Measurements from ENCODE around the gene TCEANC2. TPM values are rescaled to one million over a fixed set of nuclear protein-coding genes. Genes with fewer than 3 reads are reported as not detected.

Gene TCEANC2
- total RNA-seq, 1 experiment from 2014 or later = 5.3 TPM

GRCh38 chr1:54132495-54132894 lies 79.1 kb downstream of the TCEANC2 start:
- no peaks in the 10 kb centered on the region for H3K27me3 ChIP-seq (ENCODE audit: insufficient read depth, low read length)
- H2AK5ac ChIP-seq (ENCODE audit: insufficient read length, low read length) = no peak overlapping the region
- TF ChIP-seq, protein P1, sequence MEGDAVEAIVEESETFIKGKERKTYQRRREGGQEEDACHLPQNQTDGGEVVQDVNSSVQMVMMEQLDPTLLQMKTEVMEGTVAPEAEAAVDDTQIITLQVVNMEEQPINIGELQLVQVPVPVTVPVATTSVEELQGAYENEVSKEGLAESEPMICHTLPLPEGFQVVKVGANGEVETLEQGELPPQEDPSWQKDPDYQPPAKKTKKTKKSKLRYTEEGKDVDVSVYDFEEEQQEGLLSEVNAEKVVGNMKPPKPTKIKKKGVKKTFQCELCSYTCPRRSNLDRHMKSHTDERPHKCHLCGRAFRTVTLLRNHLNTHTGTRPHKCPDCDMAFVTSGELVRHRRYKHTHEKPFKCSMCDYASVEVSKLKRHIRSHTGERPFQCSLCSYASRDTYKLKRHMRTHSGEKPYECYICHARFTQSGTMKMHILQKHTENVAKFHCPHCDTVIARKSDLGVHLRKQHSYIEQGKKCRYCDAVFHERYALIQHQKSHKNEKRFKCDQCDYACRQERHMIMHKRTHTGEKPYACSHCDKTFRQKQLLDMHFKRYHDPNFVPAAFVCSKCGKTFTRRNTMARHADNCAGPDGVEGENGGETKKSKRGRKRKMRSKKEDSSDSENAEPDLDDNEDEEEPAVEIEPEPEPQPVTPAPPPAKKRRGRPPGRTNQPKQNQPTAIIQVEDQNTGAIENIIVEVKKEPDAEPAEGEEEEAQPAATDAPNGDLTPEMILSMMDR (conservative IDR thresholded peaks at IDR 0.05) = no peak
- H3K27ac Mint-ChIP-seq = no peak overlapping the region
- H3K4me1 ChIP-seq (ENCODE audit: insufficient read depth, low read length) = peaks cover 6% of the 10 kb centered on the region; the same call in 1 of the 2 replicates
- no peak overlapping the region for H2BK5ac ChIP-seq (ENCODE audit: insufficient read length, low read length)
- no peak overlapping the region for H3K14ac ChIP-seq (ENCODE audit: insufficient read depth, low read length)
- no peak overlapping the region for H3K18ac ChIP-seq (ENCODE audit: insufficient read length, low read depth, low read length)
- peaks cover 15% of the 10 kb centered on the region for H3K27me3 Mint-ChIP-seq (ENCODE audit: low read depth)
- H3K4me1 Mint-ChIP-seq = peaks cover 31 to 37% of the 10 kb centered on the region in 2 experiments
- H3K23me2 ChIP-seq (ENCODE audit: insufficient read length, low read depth, low read length, poor library complexity, severe bottlenecking) = no peaks in the 10 kb centered on the region
- H4K91ac ChIP-seq (ENCODE audit: insufficient read length, low read depth, low read length) = no peak overlapping the region
- H3K4ac ChIP-seq (ENCODE audit: low read depth, low read length) = no peak overlapping the region
- no peak overlapping the region for H3T11ph ChIP-seq (ENCODE audit: low read length)
- no peaks in the 10 kb centered on the region for H3K36me3 Mint-ChIP-seq (ENCODE audit: insufficient read depth in 1 of 3, low read depth in 3 of 3)
- no peak overlapping the region for H3K4me2 ChIP-seq (ENCODE audit: insufficient read depth, insufficient read length, low read length)
- no peak overlapping the region for H3K23ac ChIP-seq (ENCODE audit: insufficient read length, low read depth, low read length)
- no peak overlapping the region for H3K4me3 Mint-ChIP-seq
- H3K27ac ChIP-seq (ENCODE audit: insufficient read length, low read depth, low read length) = no peak overlapping the region
- no peak overlapping the region for H2AFZ ChIP-seq (ENCODE audit: low read length)
- no peak overlapping the region for H4K5ac ChIP-seq (ENCODE audit: insufficient read length, low read depth, low read length)
- DNase-seq = no peak
- H4K8ac ChIP-seq (replicated peaks; ENCODE audit: insufficient read length, low read depth, low read length) = no peak overlapping the region
- no peak overlapping the region for H3K56ac ChIP-seq (ENCODE audit: insufficient read length, low read depth, low read length)
- no peaks in the 10 kb centered on the region; a peak in 1 of 5 replicates for H3K9me3 Mint-ChIP-seq
- H3K79me1 ChIP-seq (ENCODE audit: insufficient read depth, low read depth, low read length, poor library complexity, severe bottlenecking) = no peaks in the 10 kb centered on the region
- no peak overlapping the region for H2BK120ac ChIP-seq (ENCODE audit: low read depth, low read length, poor library complexity, severe bottlenecking)
- H3K9ac ChIP-seq (ENCODE audit: extremely low read depth, insufficient read length, low read length) = no peak overlapping the region
- no CpG with 5 or more reads among the region's 2 CpGs for WGBS (ENCODE audit: extremely low coverage, insufficient read length, low lambda C conversion rate)
- H3K79me2 ChIP-seq (ENCODE audit: insufficient read depth, low read length) = no peaks in the 10 kb centered on the region
- H3K9me3 ChIP-seq (ENCODE audit: control insufficient read depth, low read depth, low read length) = no peaks in the 10 kb centered on the region
- no peak overlapping the region for H2BK20ac ChIP-seq (ENCODE audit: low read depth, low read length, poor library complexity, severe bottlenecking)
- H2BK12ac ChIP-seq (ENCODE audit: insufficient read length, low read depth, low read length) = no peak overlapping the region
- H2BK15ac ChIP-seq (ENCODE audit: low read depth, low read length) = no peak overlapping the region
- H4K20me1 ChIP-seq (ENCODE audit: control insufficient read depth, insufficient read depth, insufficient read length) = no peaks in the 10 kb centered on the region
